Gastrocnemius medialis (tissue), 4 donors: ENCODE data around the gene CLNK. TPM values are rescaled to one million over a fixed set of nuclear protein-coding genes. Genes with fewer than 3 reads are reported as not detected.

Experiments used
- ATAC-seq, 2 donors: fragments of 150-250 bp; one replicate each; pipeline ENCODE4 v1.9.1; 2016
- DNase-seq, 2 donors: peaks; one replicate each; pipeline ENCODE4 v3.0.0-alpha.2; 2019
- H3K27ac ChIP-seq, 4 donors: fragments of 200-600 bp; sonication (generic); 1 replicate in 1 of 4; 2 replicates in 3 of 4; pipeline ENCODE4 v1.5.1; 2016 to 2018; ENCODE audit warnings: mild to moderate bottlenecking in 2 of 4, moderate library complexity in 1 of 4
- H3K27me3 ChIP-seq, 3 donors: fragments of 200-600 bp; sonication (generic) in 2 of 3; 1 replicate in 1 of 3; 2 replicates in 2 of 3; pipeline versions ENCODE4 v1.5.1 to v1.6.0; 2016 to 2019; ENCODE audit warnings: mild to moderate bottlenecking in 1 of 3, moderate library complexity in 1 of 3
- H3K36me3 ChIP-seq, 2 donors: fragments of 200-600 bp; sonication (generic) in 1 of 2; one replicate each; pipeline ENCODE4 v1.5.1; 2017 to 2018
- H3K4me1 ChIP-seq, 2 donors: fragments of 200-600 bp; sonication (generic) in 1 of 2; one replicate each; pipeline ENCODE4 v1.5.1; 2016 to 2017; ENCODE audit warnings: mild to moderate bottlenecking in 2 of 2
- H3K4me3 ChIP-seq, 4 donors: fragments of 200-600 bp; sonication (generic) in 3 of 4; 1 replicate in 1 of 4; 2 replicates in 3 of 4; pipeline ENCODE4 v1.5.1; 2016 to 2019; ENCODE audit warnings: mild to moderate bottlenecking in 2 of 4
- H3K9me3 ChIP-seq, 3 donors: fragments of 200-600 bp; sonication (generic) in 2 of 3; 1 replicate in 1 of 3; 2 replicates in 2 of 3; pipeline ENCODE4 v1.5.1; 2016 to 2019
- CTCF ChIP-seq, 5 experiments: fragments of 450-650 bp in 3 of 5; fragments of 200-600 bp in 2 of 5; sonication (generic) in 2 of 5; IDR thresholded peaks in 4 of 5; conservative IDR thresholded peaks in 1 of 5; 1 replicate in 4 of 5; 2 replicates in 1 of 5; pipeline ENCODE4 v1.5.1; 2016 to 2019; ENCODE audit warnings: antibody characterized with exemption in 5 of 5, mild to moderate bottlenecking in 3 of 5, moderate library complexity in 3 of 5
- POLR2A ChIP-seq, 2 donors: fragments of 450-650 bp; IDR thresholded peaks; one replicate each; pipeline ENCODE4 v1.6.1; 2017; ENCODE audit warnings: antibody characterized with exemption in 2 of 2, mild to moderate bottlenecking in 2 of 2, moderate library complexity in 2 of 2
- in situ Hi-C, 4 donors: fragments of 200-750 bp; cut with MboI; loops; one replicate each; pipeline versions ENCODE4 v1.15.0 to v1.8.0; 2017; ENCODE audit warnings: low sequenced_read_pairs in 4 of 4
- intact Hi-C: fragments of 100-400 bp; cut with DNase I; formaldehyde crosslinking; loops from one replicate; pipeline ENCODE4 v1.15.1; 2023; ENCODE audit warnings: low total_unique reads
- total RNA-seq, 4 donors: library from RNA; depleted of rRNA; stranded (reverse); fragments of >200 nt; gene quantifications; one replicate each; pipeline versions ENCODE4 v1.1.0 to v1.2.3, GENCODE V29; 2016

The CLNK gene
- total RNA-seq, 4 donors from 2014 or later: not detected

- Histone ChIP-seq H3K9me3 (no peaks in the 10 kb centered on the region), H3K36me3 (no peaks in the 10 kb centered on the region), H3K27me3 (no peaks in the 10 kb centered on the region), H3K27ac (no peak overlapping the region), H3K4me1 (no peaks in the 10 kb centered on the region), H3K4me3 (no peak overlapping the region)
- DNase-seq (no peak), ATAC-seq (no peak)
- intact Hi-C loops (no loop called here), in situ Hi-C loops (no loop called here)
- TF ChIP-seq CTCF (IDR thresholded peaks at IDR 0.05 in 4 of 5, conservative IDR thresholded peaks at IDR 0.05 in 1 of 5) (no peak), POLR2A (IDR thresholded peaks at IDR 0.05) (no peak)
Observed at GRCh38 chr4:10697086-10697485, 12.5 kb upstream of the CLNK start.

GRCh38 chr4:10696253-10696652 is 11.7 kb upstream of the CLNK start:
- Histone ChIP-seq H3K4me1 (no peaks in the 10 kb centered on the region), H3K36me3 (no peaks in the 10 kb centered on the region), H3K4me3 (no peak overlapping the region), H3K27ac (no peak overlapping the region), H3K27me3 (no peaks in the 10 kb centered on the region), H3K9me3 (no peaks in the 10 kb centered on the region)
- in situ Hi-C loops (no loop called here), intact Hi-C loops (no loop called here)
- ATAC-seq (no peak), DNase-seq (no peak)
- TF ChIP-seq POLR2A (IDR thresholded peaks at IDR 0.05): no peak
- TF ChIP-seq CTCF (IDR thresholded peaks at IDR 0.05 in 4 of 5, conservative IDR thresholded peaks at IDR 0.05 in 1 of 5): no peak

- no peaks in the 10 kb centered on the region for H3K4me1 ChIP-seq
- no peak overlapping the region for H3K27ac ChIP-seq
- intact Hi-C loops (no loop called here), in situ Hi-C loops (no loop called here)
- no peak overlapping the region for H3K4me3 ChIP-seq
- TF ChIP-seq CTCF (IDR thresholded peaks at IDR 0.05 in 4 of 5, conservative IDR thresholded peaks at IDR 0.05 in 1 of 5): no peak
- TF ChIP-seq POLR2A (IDR thresholded peaks at IDR 0.05): no peak
- ATAC-seq (no peak), DNase-seq (no peak)
- H3K9me3 ChIP-seq: no peaks in the 10 kb centered on the region
- H3K36me3 ChIP-seq: no peaks in the 10 kb centered on the region
- H3K27me3 ChIP-seq: no peaks in the 10 kb centered on the region
Observed at GRCh38 chr4:10694828-10695209, 10.3 kb upstream of the CLNK start.

GRCh38 chr4:10694151-10694827 is 9.7 kb upstream of the CLNK start:
- in situ Hi-C loops: no loop called here
- H3K27me3 ChIP-seq: no peaks in the 10 kb centered on the region
- no peak for TF ChIP-seq POLR2A (IDR thresholded peaks at IDR 0.05)
- TF ChIP-seq CTCF (IDR thresholded peaks at IDR 0.05 in 4 of 5, conservative IDR thresholded peaks at IDR 0.05 in 1 of 5): no peak
- intact Hi-C loops: no loop called here
- no peak for ATAC-seq
- H3K27ac ChIP-seq: no peak overlapping the region
- H3K4me3 ChIP-seq: no peak overlapping the region
- no peaks in the 10 kb centered on the region for H3K36me3 ChIP-seq
- H3K9me3 ChIP-seq: no peaks in the 10 kb centered on the region
- no peak for DNase-seq
- H3K4me1 ChIP-seq: no peaks in the 10 kb centered on the region

- H3K36me3 ChIP-seq: no peaks in the 10 kb centered on the region
- intact Hi-C loops: no loop called here
Observed at GRCh38 chr4:10691651-10692050, 7.1 kb upstream of the CLNK start.

More at GRCh38 chr4:10691651-10692050, 7.1 kb upstream of the CLNK start:
- DNase-seq (no peak), ATAC-seq (no peak)
- Histone ChIP-seq H3K27me3 (no peaks in the 10 kb centered on the region), H3K4me3 (no peak overlapping the region), H3K4me1 (no peaks in the 10 kb centered on the region), H3K27ac (no peak overlapping the region), H3K9me3 (no peaks in the 10 kb centered on the region)
- TF ChIP-seq POLR2A (IDR thresholded peaks at IDR 0.05) (no peak), CTCF (IDR thresholded peaks at IDR 0.05 in 4 of 5, conservative IDR thresholded peaks at IDR 0.05 in 1 of 5) (no peak)
- in situ Hi-C loops: no loop called here
